H1 (cell line): ENCODE results near the gene NID1. TPM values are rescaled to one million over a fixed set of nuclear protein-coding genes. Genes with fewer than 3 reads are reported as not detected.

Experiments
- CTCF ChIA-PET: fragments of 300-600 bp; sonication (Branson Sonifier 250); formaldehyde crosslinking; loops from one replicate; lab custom pipeline; 2021; ENCODE audit not compliant: partially characterized antibody; lab: Charles Lee
- POLR2A ChIA-PET: fragments of 300-600 bp; sonication (Branson Sonifier 250); formaldehyde crosslinking; loops from one replicate; lab custom pipeline; 2021; ENCODE audit warnings: inconsistent platforms; ENCODE audit not compliant: partially characterized antibody; lab: Charles Lee
- DNase-seq, 2 experiments: peaks; one replicate each; pipeline versions ENCODE4 v3.0.0 to v3.0.0-alpha.2; 2010 to 2022; ENCODE audit warnings: low spot score in 2 of 2, low read depth in 1 of 2, mixed read lengths in 1 of 2
- FAIRE-seq: peaks from 2 replicates; lab custom pipeline; 2011; peaks lifted over from hg19 to GRCh38; lab: Jason Lieb, UNC
- H2AFZ ChIP-seq: 2 replicates; pipeline ENCODE4 v1.8.1; 2012; ENCODE audit warnings: low read length, inconsistent platforms
- H2AK5ac ChIP-seq: 2 replicates; pipeline ENCODE4 v1.6.1; 2013; ENCODE audit warnings: low read depth, low read length
- H2BK120ac ChIP-seq: replicated peaks from 2 replicates; pipeline ENCODE3; 2013; ENCODE audit warnings: low read depth, low read length, inconsistent platforms
- H2BK12ac ChIP-seq: 2 replicates; pipeline ENCODE4 v1.6.1; 2013; ENCODE audit warnings: low read depth, low read length
- H2BK15ac ChIP-seq: 2 replicates; pipeline ENCODE4 v1.6.1; 2013; ENCODE audit warnings: low read length
- H2BK20ac ChIP-seq: 2 replicates; pipeline ENCODE4 v1.6.1; 2013; ENCODE audit warnings: low read length
- H2BK5ac ChIP-seq: 2 replicates; pipeline ENCODE4 v1.6.1; 2013; ENCODE audit warnings: low read depth, low read length
- H3K14ac ChIP-seq: 2 replicates; pipeline ENCODE4 v1.6.1; 2013; ENCODE audit warnings: inconsistent platforms; ENCODE audit not compliant: insufficient read length
- H3K18ac ChIP-seq: 2 replicates; pipeline ENCODE4 v1.6.1; 2013; ENCODE audit warnings: low read length; ENCODE audit errors: extremely low read depth
- H3K23ac ChIP-seq: 2 replicates; pipeline ENCODE4 v1.6.1; 2013; ENCODE audit warnings: inconsistent platforms; ENCODE audit not compliant: insufficient read length
- H3K23me2 ChIP-seq: 2 replicates; pipeline ENCODE4 v1.6.1; 2013; ENCODE audit warnings: low read depth, low read length
- H3K27ac ChIP-seq: 2 replicates; pipeline ENCODE4 v1.6.1; 2011; ENCODE audit warnings: low read depth, low read length, inconsistent platforms
- H3K27me3 ChIP-seq, 4 experiments: replicated peaks in 1 of 4; 1 replicate in 1 of 4; 2 replicates in 3 of 4; pipeline versions ENCODE4 v1.6.1 to v1.8.1; 2011 to 2013; ENCODE audit warnings: low read length in 3 of 4, mild to moderate bottlenecking in 3 of 4, inconsistent platforms in 2 of 4, mixed read lengths in 2 of 4, moderate library complexity in 1 of 4; ENCODE audit not compliant: control insufficient read depth in 3 of 4, insufficient read depth in 3 of 4; ENCODE audit errors: extremely low read depth in 1 of 4
- H3K36me3 ChIP-seq, 4 experiments: 2 replicates each; pipeline versions ENCODE4 v1.6.1 to v1.8.1; 2011 to 2013; ENCODE audit warnings: mild to moderate bottlenecking in 4 of 4, low read length in 3 of 4, moderate library complexity in 2 of 4, control low read depth in 1 of 4, inconsistent platforms in 1 of 4; ENCODE audit not compliant: insufficient read depth in 4 of 4, control insufficient read depth in 2 of 4
- H3K4ac ChIP-seq: replicated peaks from 2 replicates; pipeline ENCODE3; 2013; ENCODE audit warnings: low read length, low read depth, mixed read lengths, inconsistent platforms; ENCODE audit not compliant: insufficient read length
- H3K4me1 ChIP-seq, 4 experiments: replicated peaks in 1 of 4; 1 replicate in 1 of 4; 2 replicates in 3 of 4; pipeline versions ENCODE4 v1.6.1 to v1.8.1; 2011 to 2013; ENCODE audit warnings: low read length in 3 of 4, inconsistent platforms in 2 of 4, mixed read lengths in 1 of 4; ENCODE audit not compliant: insufficient read depth in 4 of 4, control insufficient read depth in 3 of 4
- H3K4me2 ChIP-seq, 2 experiments: 2 replicates each; pipeline versions ENCODE4 v1.6.1 to v1.8.1; 2011 to 2013; ENCODE audit warnings: low read depth in 2 of 2, low read length in 2 of 2, control low read depth in 1 of 2, inconsistent platforms in 1 of 2, mild to moderate bottlenecking in 1 of 2; ENCODE audit not compliant: insufficient read depth in 1 of 2
- H3K4me3 ChIP-seq, 4 experiments: fragments of 200-600, 300-600 bp in 1 of 4; sonication (generic), shearing (Covaris generic), sonication (Bioruptor Twin) in 1 of 4; 2 replicates each; pipeline versions ENCODE4 v1.5.1 to v1.8.1; 2011 to 2016; ENCODE audit warnings: low read length in 4 of 4, low read depth in 3 of 4, control low read depth in 2 of 4, inconsistent platforms in 2 of 4, mild to moderate bottlenecking in 2 of 4, mixed read lengths in 1 of 4, moderate library complexity in 1 of 4; ENCODE audit not compliant: insufficient read depth in 2 of 4; ENCODE audit errors: extremely low read depth in 1 of 4
- H3K56ac ChIP-seq: replicated peaks from 2 replicates; pipeline ENCODE3; 2013; ENCODE audit warnings: low read depth, mild to moderate bottlenecking, mixed read lengths, low read length, inconsistent platforms; ENCODE audit not compliant: insufficient read length
- H3K79me1 ChIP-seq: 2 replicates; pipeline ENCODE4 v1.6.1; 2013; ENCODE audit warnings: low read depth, low read length, control low read depth
- H3K79me2 ChIP-seq, 2 experiments: 2 replicates each; pipeline versions ENCODE4 v1.6.1 to v1.8.1; 2012 to 2013; ENCODE audit warnings: low read length in 2 of 2, mild to moderate bottlenecking in 2 of 2, inconsistent platforms in 1 of 2; ENCODE audit not compliant: insufficient read depth in 2 of 2, control insufficient read depth in 1 of 2
- H3K9ac ChIP-seq, 4 experiments: replicated peaks in 1 of 4; 1 replicate in 1 of 4; 2 replicates in 3 of 4; pipeline versions ENCODE4 v1.6.1 to v1.8.1; 2011 to 2013; ENCODE audit warnings: low read depth in 3 of 4, low read length in 3 of 4, control low read depth in 2 of 4, mild to moderate bottlenecking in 2 of 4, moderate library complexity in 2 of 4, inconsistent platforms in 1 of 4; ENCODE audit errors: extremely low read depth in 1 of 4
- H3K9me3 ChIP-seq, 2 experiments: 2 replicates each; pipeline versions ENCODE4 v1.6.1 to v1.8.1; 2012 to 2013; ENCODE audit warnings: mild to moderate bottlenecking in 2 of 2, moderate library complexity in 2 of 2, control low read depth in 1 of 2, inconsistent platforms in 1 of 2, low read depth in 1 of 2, low read length in 1 of 2, mixed read lengths in 1 of 2; ENCODE audit not compliant: insufficient read depth in 2 of 2
- H4K20me1 ChIP-seq, 2 experiments: replicated peaks in 1 of 2; 2 replicates each; pipeline versions ENCODE3 to v1.8.1; 2011 to 2013; ENCODE audit warnings: inconsistent platforms in 2 of 2, low read length in 2 of 2, mild to moderate bottlenecking in 1 of 2; ENCODE audit not compliant: insufficient read depth in 2 of 2, control insufficient read depth in 1 of 2
- H4K5ac ChIP-seq: 2 replicates; pipeline ENCODE4 v1.6.1; 2013; ENCODE audit warnings: low read length, low read depth, mixed read lengths, inconsistent platforms; ENCODE audit not compliant: insufficient read length
- H4K8ac ChIP-seq: 2 replicates; pipeline ENCODE4 v1.8.0; 2013; ENCODE audit warnings: mild to moderate bottlenecking, moderate library complexity, low read length, inconsistent platforms; ENCODE audit not compliant: insufficient read depth; ENCODE audit errors: extremely low read depth
- H4K91ac ChIP-seq: replicated peaks from 2 replicates; pipeline ENCODE3; 2013; ENCODE audit warnings: low read length, mixed read lengths, inconsistent platforms; ENCODE audit not compliant: insufficient read length
- CBX5 ChIP-seq: fragments of 300-800, 300-1000 bp; sonication (generic); IDR thresholded peaks from 2 replicates; pipeline ENCODE4 v1.7.1; 2016; ENCODE audit warnings: antibody characterized with exemption, low read length, low read depth
- CBX8 ChIP-seq: fragments of 300-800, 300-1000 bp; sonication (generic); IDR thresholded peaks from 2 replicates; pipeline ENCODE4 v1.7.1; 2016; ENCODE audit warnings: low read depth, low read length, borderline replicate concordance
- CEBPB ChIP-seq: IDR thresholded peaks from 2 replicates; pipeline ENCODE4 v1.6.1; 2012; ENCODE audit warnings: low read depth, low read length
- E2F6 ChIP-seq: IDR thresholded peaks from 2 replicates; pipeline ENCODE4 v1.6.1; 2012; ENCODE audit warnings: inconsistent platforms
- HDAC2 ChIP-seq, 2 experiments: fragments of 300-600 bp in 1 of 2; sonication (generic) in 1 of 2; IDR thresholded peaks; 2 replicates each; pipeline ENCODE4 v1.6.1; 2011 to 2012; ENCODE audit warnings: low read depth in 2 of 2, low read length in 2 of 2, mild to moderate bottlenecking in 2 of 2, moderate library complexity in 2 of 2, borderline replicate concordance in 1 of 2, inconsistent platforms in 1 of 2
- KDM5A ChIP-seq: fragments of 200-600 bp; IDR thresholded peaks from 2 replicates; pipeline ENCODE4 v1.7.1; 2012; ENCODE audit warnings: mild to moderate bottlenecking, low read length, inconsistent platforms, mixed read lengths
- MAFK ChIP-seq: IDR thresholded peaks from 2 replicates; pipeline ENCODE4 v1.6.1; 2012; ENCODE audit warnings: low read depth, mild to moderate bottlenecking, improper control_type of control experiment, low read length
- SIRT6 ChIP-seq: IDR thresholded peaks from one replicate; pipeline ENCODE4 v1.7.1; 2012; ENCODE audit warnings: low read length, inconsistent platforms
- SP4 ChIP-seq: IDR thresholded peaks from 2 replicates; pipeline ENCODE4 v1.6.1; 2012; ENCODE audit warnings: low read length, inconsistent platforms
- TEAD4 ChIP-seq: IDR thresholded peaks from 2 replicates; pipeline ENCODE4 v1.6.1; 2012; ENCODE audit warnings: low read depth, low read length, inconsistent platforms, mixed read lengths
- USF2 ChIP-seq: IDR thresholded peaks from 2 replicates; pipeline ENCODE4 v1.6.1; 2011; ENCODE audit warnings: low read length, improper control_type of control experiment
- WGBS, 2 experiments: shearing (Covaris generic) in 1 of 2; methylation state at CpG; one replicate each; pipeline versions ENCODE4 v1.1.6 to v1.1.7; 2013 to 2015; ENCODE audit warnings: low lambda C conversion rate in 2 of 2, mixed read lengths in 2 of 2, inconsistent platforms in 1 of 2, low coverage in 1 of 2, missing lambda C conversion rate in 1 of 2; ENCODE audit not compliant: insufficient replicate concordance in 2 of 2, insufficient coverage in 1 of 2, insufficient read length in 1 of 2; ENCODE audit errors: extremely low coverage in 1 of 2, missing lambda C conversion rate in 1 of 2; 5-methylcytosine and 5-hydroxymethylcytosine counted together
- polyA plus RNA-seq, 7 experiments: library from polyadenylated mRNA; depleted of rRNA in 3 of 7; stranded (reverse) in 5 of 7; unstranded in 2 of 7; fragments of >200 nt in 5 of 7; fragments of 200-250 nt in 2 of 7; gene quantifications; 1 replicate in 5 of 7; 2 replicates in 1 of 7; 4 replicates in 1 of 7; pipeline versions ENCODE4 v1.2.1 to v1.2.3, GENCODE V29; 2011 to 2013; ENCODE audit warnings: missing spikeins in 2 of 7, mixed read lengths in 2 of 7
- total RNA-seq: library from RNA; stranded (reverse); fragmentation: NEBNext Ultra II Directional; extraction: Animal tissue kit (Norgen Biotek cat#: 25700); gene quantifications from 2 replicates; pipeline ENCODE4 v1.2.1, GENCODE V29; 2021

The NID1 gene
- total and polyA plus RNA-seq, 2 of the 8 experiments (the other 6 are each of a cell fraction or from before 2014, with no cell fraction given): 20.9 to 25.4 TPM

- POLR2A ChIA-PET: no interaction called here
- Histone ChIP-seq H2BK120ac (no peak overlapping the region), H3K23me2 (no peaks in the 10 kb centered on the region), H3K56ac (no peak overlapping the region), H3K27me3 (no peaks in the 10 kb centered on the region; a peak in 2 of 7 replicates), H3K4me3 (no peak overlapping the region), H3K9me3 (no peaks in the 10 kb centered on the region), H3K18ac (no peak overlapping the region), H2BK20ac (no peak overlapping the region), H3K4me2 (no peak overlapping the region), H3K27ac (no peak overlapping the region), H3K14ac (no peak overlapping the region), H3K79me2 (no peaks in the 10 kb centered on the region), H2BK5ac (no peak overlapping the region), H2BK15ac (no peak overlapping the region), H3K4ac (no peak overlapping the region), H4K20me1 (no peaks in the 10 kb centered on the region), H3K23ac (no peak overlapping the region), H3K36me3 (no peaks in the 10 kb centered on the region), H3K9ac (no peak overlapping the region), H4K8ac (no peak overlapping the region), H3K79me1 (no peaks in the 10 kb centered on the region), H2AK5ac (no peak overlapping the region), H2AFZ (no peak overlapping the region), H4K91ac (no peak overlapping the region), H3K4me1 (no peaks in the 10 kb centered on the region; a peak in 3 of 7 replicates), H4K5ac (no peak overlapping the region), H2BK12ac (no peak overlapping the region)
- DNase-seq (no peak), FAIRE-seq (no peak)
- WGBS, 2 experiments: 82% methylated on average over 4 of the region's 4 CpGs; no CpG with 5 or more reads in 1 of the 2 experiments
- CTCF ChIA-PET: interaction anchor here (1.6 kb wide), 1 partner anchor 8 kb away, joined by 3 read pairs; no protein-coding TSS in a partner anchor
- TF ChIP-seq TEAD4: no peak
- TF ChIP-seq E2F6: no peak
- no peak for TF ChIP-seq HDAC2 (IDR thresholded peaks at IDR 0.05; ENCODE audit: borderline replicate concordance in 1 of 2, low read depth in 2 of 2, low read length in 2 of 2)
- no peak for TF ChIP-seq USF2
- no peak for TF ChIP-seq MAFK
- no peak for TF ChIP-seq SP4
- TF ChIP-seq KDM5A: no peak
- no peak for TF ChIP-seq CBX5
- TF ChIP-seq CBX8: no peak
- TF ChIP-seq CEBPB: no peak
- no peak for TF ChIP-seq SIRT6
Measured at GRCh38 chr1:235952950-235953615, 111.8 kb downstream of the NID1 start.
